Activated CD8-positive, alpha-beta T cell treated with anti-CD3 and anti-CD28 coated beads for 36 hours (primary cell): ENCODE data around the gene DCST2. TPM values are rescaled to one million over a fixed set of nuclear protein-coding genes. Genes with fewer than 3 reads are reported as not detected.

Experiments used
- ATAC-seq: fragments of 200-7000 bp; cut with Tn5 transposase; one replicate; pipeline ENCODE4 v1.10.0; 2021; ENCODE audit warnings: mild to moderate bottlenecking, moderate library complexity
- CTCF ChIA-PET: fragments of 350-600 bp; sonication (Branson Sonifier 250); formaldehyde crosslinking; loops from one replicate; lab custom pipeline; 2021; ENCODE audit warnings: antibody characterized with exemption; lab: Charles Lee
- POLR2A ChIA-PET: fragments of 350-600 bp; sonication (Branson Sonifier 250); formaldehyde crosslinking; loops from one replicate; lab custom pipeline; 2021; ENCODE audit warnings: antibody characterized with exemption; lab: Charles Lee
- DNase-seq: peaks from one replicate; pipeline ENCODE4 v3.0.0-alpha.2; 2020
- H3K27ac Mint-ChIP-seq: one replicate; pipeline ENCODE4 v1.8.0; 2021; ENCODE audit warnings: mild to moderate bottlenecking, mixed read lengths
- H3K27me3 Mint-ChIP-seq: one replicate; pipeline ENCODE4 v1.8.0; 2021; ENCODE audit warnings: mixed read lengths
- H3K36me3 Mint-ChIP-seq: one replicate; pipeline ENCODE4 v1.8.0; 2021; ENCODE audit warnings: low read depth, mixed read lengths
- H3K4me1 Mint-ChIP-seq: one replicate; pipeline ENCODE4 v1.8.0; 2021; ENCODE audit warnings: low read depth, mixed read lengths
- H3K4me3 Mint-ChIP-seq: one replicate; pipeline ENCODE4 v1.8.0; 2021; ENCODE audit warnings: mild to moderate bottlenecking, moderate library complexity, mixed read lengths
- H3K9me3 Mint-ChIP-seq: one replicate; pipeline ENCODE4 v1.8.0; 2021; ENCODE audit warnings: mixed read lengths
- CTCF ChIP-seq: fragments of 200-600 bp; IDR thresholded peaks from one replicate; pipeline ENCODE4 v1.8.0; 2022; ENCODE audit warnings: antibody characterized with exemption, mild to moderate bottlenecking
- intact Hi-C: fragments of 100-400 bp; cut with micrococcal nuclease; formaldehyde crosslinking; loops from one replicate; pipeline ENCODE4 v1.10.0; 2022
- total RNA-seq, 2 experiments: library from RNA; stranded (reverse); gene quantifications; one replicate each; pipeline ENCODE4 v1.2.3, GENCODE V29; 2021

DCST2 gene
- total RNA-seq, 2 experiments from 2014 or later: 0.20 to 0.36 TPM

GRCh38 chr1:155034318-155035208 lies 982 bp upstream of the DCST2 start:
- ChIA-PET CTCF (interaction anchor here (1.4 to 1.7 kb wide), 2 partner anchors 10 to 51 kb away, joined by 6 to 7 read pairs; no protein-coding TSS in a partner anchor), POLR2A (no interaction called here)
- H3K4me1 Mint-ChIP-seq: no peaks in the 10 kb centered on the region
- H3K9me3 Mint-ChIP-seq: no peaks in the 10 kb centered on the region
- DNase-seq (no peak), ATAC-seq (no peak)
- H3K27me3 Mint-ChIP-seq: peaks cover 5% of the 10 kb centered on the region
- H3K4me3 Mint-ChIP-seq: no peak overlapping the region
- no peak overlapping the region for H3K27ac Mint-ChIP-seq
- TF ChIP-seq CTCF: no peak
- intact Hi-C loops: no loop called here
- H3K36me3 Mint-ChIP-seq: no peaks in the 10 kb centered on the region

GRCh38 chr1:155032886-155033285 lies 695 bp downstream of the DCST2 start:
- H3K4me1 Mint-ChIP-seq: no peaks in the 10 kb centered on the region
- CTCF ChIA-PET: interaction anchor here (0.9 to 1.7 kb wide), 3 partner anchors 15 to 52 kb away, joined by 3 to 6 read pairs (median 4); no protein-coding TSS in a partner anchor
- ATAC-seq (no peak), DNase-seq (no peak)
- POLR2A ChIA-PET: interaction anchor here (1.0 kb wide), 1 partner anchor 18 kb away, joined by 4 read pairs; the partner anchor contains the start of gene ADAM15
- H3K27me3 Mint-ChIP-seq: peaks cover 1% of the 10 kb centered on the region
- no peaks in the 10 kb centered on the region for H3K36me3 Mint-ChIP-seq
- intact Hi-C loops: no loop called here
- TF ChIP-seq CTCF: no peak
- no peak overlapping the region for H3K27ac Mint-ChIP-seq
- H3K4me3 Mint-ChIP-seq: no peak overlapping the region
- no peaks in the 10 kb centered on the region for H3K9me3 Mint-ChIP-seq

- H3K9me3 Mint-ChIP-seq: no peaks in the 10 kb centered on the region
- H3K36me3 Mint-ChIP-seq: no peaks in the 10 kb centered on the region
- H3K4me3 Mint-ChIP-seq: no peak overlapping the region
- ChIA-PET POLR2A (interaction anchor here (0.8 kb wide), 1 partner anchor 26 kb away, joined by 3 read pairs; no protein-coding TSS in a partner anchor), CTCF (interaction anchor here (0.5 to 1.5 kb wide), 4 partner anchors 13 to 81 kb away, joined by 3 to 4 read pairs (median 4); no protein-coding TSS in a partner anchor)
- ATAC-seq (no peak), DNase-seq (no peak)
- H3K27ac Mint-ChIP-seq: no peak overlapping the region
- H3K27me3 Mint-ChIP-seq: no peaks in the 10 kb centered on the region
- TF ChIP-seq CTCF: no peak
- no peaks in the 10 kb centered on the region for H3K4me1 Mint-ChIP-seq
- intact Hi-C loops: no loop called here
Measured at GRCh38 chr1:155030899-155031298, 2.7 kb downstream of the DCST2 start.

GRCh38 chr1:155030243-155030795 lies 3.3 kb downstream of the DCST2 start:
- DNase-seq: no peak
- H3K4me3 Mint-ChIP-seq: no peak overlapping the region
- ATAC-seq: no peak
- no peak overlapping the region for H3K27ac Mint-ChIP-seq
- CTCF ChIA-PET: interaction anchor here (0.8 to 1.5 kb wide), 3 partner anchors 13 to 61 kb away, joined by 4 to 6 read pairs (median 4); no protein-coding TSS in a partner anchor
- no peaks in the 10 kb centered on the region for H3K36me3 Mint-ChIP-seq
- TF ChIP-seq CTCF: no peak
- no peaks in the 10 kb centered on the region for H3K4me1 Mint-ChIP-seq
- no peaks in the 10 kb centered on the region for H3K9me3 Mint-ChIP-seq
- no peaks in the 10 kb centered on the region for H3K27me3 Mint-ChIP-seq
- POLR2A ChIA-PET: interaction anchor here (0.8 to 1.0 kb wide), 2 partner anchors 26 to 69 kb away, joined by 3 read pairs; partner anchors contain the start of gene PYGO2
- intact Hi-C loops: no loop called here
